ENCODE results near the gene SCN4A. TPM values are rescaled to one million over a fixed set of nuclear protein-coding genes. Genes with fewer than 3 reads are reported as not detected.

Gene SCN4A
- total and polyA plus RNA-seq, 7 donors: 3.8 to 137 (median 45.9) TPM

- ATAC-seq (no peak), DNase-seq (no peak)
- Histone ChIP-seq H3K4me1 (peaks cover 17% of the 10 kb centered on the region), H3K27me3 (ENCODE audit: insufficient read depth in 3 of 3, low read length in 2 of 3) (peaks cover 0 to 7% (median 0%) of the 10 kb centered on the region in 3 donors), H3K36me3 (ENCODE audit: insufficient read depth in 1 of 2, low read depth in 1 of 2) (no peaks in the 10 kb centered on the region), H3K4me3 (no peak overlapping the region), H3K9me3 (no peaks in the 10 kb centered on the region), H3K27ac (no peak overlapping the region)
- WGBS, 3 donors: 82 to 89% (median 84%) methylated on average over 3 of the region's 3 CpGs
- no peak for TF ChIP-seq CTCF (IDR thresholded peaks at IDR 0.05)
- intact Hi-C loops (cut with DNase I): no loop called here
Measured at GRCh38 chr17:63993368-63993985, 20.8 kb upstream of the SCN4A start.

GRCh38 chr17:63991611-63992010 is 18.9 kb upstream of the SCN4A start:
- DNase-seq: no peak
- WGBS, 3 donors: 85 to 92% (median 91%) methylated on average over 11 of the region's 11 CpGs
- intact Hi-C loops (cut with DNase I): loop anchor here (2.0 kb wide), 1 partner anchor 73 kb away; the partner anchor contains the start of gene GH1 (in 2 of the 2)

GRCh38 chr17:63989622-63990345 is 17.1 kb upstream of the SCN4A start:
- ATAC-seq: no peak
- no peak for TF ChIP-seq CTCF (IDR thresholded peaks at IDR 0.05)
- Histone ChIP-seq H3K27ac (peak overlapping the region; percentile 93), H3K36me3 (ENCODE audit: insufficient read depth in 1 of 2, low read depth in 1 of 2) (no peaks in the 10 kb centered on the region), H3K9me3 (no peaks in the 10 kb centered on the region), H3K4me3 (peak overlapping the region; percentile 66), H3K27me3 (ENCODE audit: insufficient read depth in 3 of 3, low read length in 2 of 3) (no peaks in the 10 kb centered on the region), H3K4me1 (peaks cover 33% of the 10 kb centered on the region)
- 44 to 62% (median 45%) methylated on average over 21 of the region's 21 CpGs for WGBS, 3 donors
- intact Hi-C loops (cut with DNase I): loop anchor here (2.0 to 5.0 kb wide), 2 partner anchors 37 to 71 kb away; partner anchors contain the start of gene GH1 (in 2 of the 2)
- no peak for DNase-seq

More at GRCh38 chr17:63991611-63992010, 18.9 kb upstream of the SCN4A start:
- no peak for ATAC-seq
- no peak for TF ChIP-seq CTCF (IDR thresholded peaks at IDR 0.05)
- peaks cover 20% of the 10 kb centered on the region for H3K4me1 ChIP-seq
- H3K36me3 ChIP-seq (ENCODE audit: insufficient read depth in 1 of 2, low read depth in 1 of 2): no peaks in the 10 kb centered on the region
- H3K9me3 ChIP-seq: no peaks in the 10 kb centered on the region
- no peaks in the 10 kb centered on the region for H3K27me3 ChIP-seq (ENCODE audit: insufficient read depth in 3 of 3, low read length in 2 of 3)
- no peak overlapping the region for H3K27ac ChIP-seq
- H3K4me3 ChIP-seq: no peak overlapping the region

- no peak for TF ChIP-seq CTCF (IDR thresholded peaks at IDR 0.05)
- no peaks in the 10 kb centered on the region for H3K9me3 ChIP-seq
- ATAC-seq (peak; percentile 66 to 76 (median 69)), DNase-seq (peak; percentile 67 to 90)
- intact Hi-C loops (cut with DNase I): loop anchor here in 1 of 2 donors (5.0 kb wide), 1 partner anchor 37 kb away; no protein-coding TSS in a partner anchor
- WGBS, 3 donors: 24 to 27% (median 25%) methylated on average over 32 to 35 of the region's 35 CpGs
- no peaks in the 10 kb centered on the region for H3K27me3 ChIP-seq (ENCODE audit: insufficient read depth in 3 of 3, low read length in 2 of 3)
- H3K4me1 ChIP-seq: peaks cover 41% of the 10 kb centered on the region
- peak overlapping the region; percentile 66 for H3K4me3 ChIP-seq
- H3K27ac ChIP-seq: peak overlapping the region; percentile 93
- no peaks in the 10 kb centered on the region for H3K36me3 ChIP-seq (ENCODE audit: insufficient read depth in 1 of 2, low read depth in 1 of 2)
Measured at GRCh38 chr17:63988741-63989621, 16.3 kb upstream of the SCN4A start.

All from psoas muscle (tissue), 8 donors.